H1 (cell line): ENCODE data around the gene ARMH3. TPM values are rescaled to one million over a fixed set of nuclear protein-coding genes. Genes with fewer than 3 reads are reported as not detected.

Source experiments
- CTCF ChIA-PET: fragments of 300-600 bp; sonication (Branson Sonifier 250); formaldehyde crosslinking; loops from one replicate; lab custom pipeline; 2021; ENCODE audit not compliant: partially characterized antibody; lab: Charles Lee
- POLR2A ChIA-PET: fragments of 300-600 bp; sonication (Branson Sonifier 250); formaldehyde crosslinking; loops from one replicate; lab custom pipeline; 2021; ENCODE audit warnings: inconsistent platforms; ENCODE audit not compliant: partially characterized antibody; lab: Charles Lee
- DNase-seq, 2 experiments: peaks; one replicate each; pipeline versions ENCODE4 v3.0.0 to v3.0.0-alpha.2; 2010 to 2022; ENCODE audit warnings: low spot score in 2 of 2, low read depth in 1 of 2, mixed read lengths in 1 of 2
- FAIRE-seq: peaks from 2 replicates; lab custom pipeline; 2011; peaks lifted over from hg19 to GRCh38; lab: Jason Lieb, UNC
- H2AFZ ChIP-seq: 2 replicates; pipeline ENCODE4 v1.8.1; 2012; ENCODE audit warnings: low read length, inconsistent platforms
- H2AK5ac ChIP-seq: 2 replicates; pipeline ENCODE4 v1.6.1; 2013; ENCODE audit warnings: low read depth, low read length
- H2BK120ac ChIP-seq: replicated peaks from 2 replicates; pipeline ENCODE3; 2013; ENCODE audit warnings: low read depth, low read length, inconsistent platforms
- H2BK12ac ChIP-seq: 2 replicates; pipeline ENCODE4 v1.6.1; 2013; ENCODE audit warnings: low read depth, low read length
- H2BK15ac ChIP-seq: 2 replicates; pipeline ENCODE4 v1.6.1; 2013; ENCODE audit warnings: low read length
- H2BK20ac ChIP-seq: 2 replicates; pipeline ENCODE4 v1.6.1; 2013; ENCODE audit warnings: low read length
- H2BK5ac ChIP-seq: 2 replicates; pipeline ENCODE4 v1.6.1; 2013; ENCODE audit warnings: low read depth, low read length
- H3K14ac ChIP-seq: 2 replicates; pipeline ENCODE4 v1.6.1; 2013; ENCODE audit warnings: inconsistent platforms; ENCODE audit not compliant: insufficient read length
- H3K18ac ChIP-seq: 2 replicates; pipeline ENCODE4 v1.6.1; 2013; ENCODE audit warnings: low read length; ENCODE audit errors: extremely low read depth
- H3K23ac ChIP-seq: 2 replicates; pipeline ENCODE4 v1.6.1; 2013; ENCODE audit warnings: inconsistent platforms; ENCODE audit not compliant: insufficient read length
- H3K23me2 ChIP-seq: 2 replicates; pipeline ENCODE4 v1.6.1; 2013; ENCODE audit warnings: low read depth, low read length
- H3K27ac ChIP-seq: 2 replicates; pipeline ENCODE4 v1.6.1; 2011; ENCODE audit warnings: low read depth, low read length, inconsistent platforms
- H3K27me3 ChIP-seq, 4 experiments: replicated peaks in 1 of 4; 1 replicate in 1 of 4; 2 replicates in 3 of 4; pipeline versions ENCODE4 v1.6.1 to v1.8.1; 2011 to 2013; ENCODE audit warnings: low read length in 3 of 4, mild to moderate bottlenecking in 3 of 4, inconsistent platforms in 2 of 4, mixed read lengths in 2 of 4, moderate library complexity in 1 of 4; ENCODE audit not compliant: control insufficient read depth in 3 of 4, insufficient read depth in 3 of 4; ENCODE audit errors: extremely low read depth in 1 of 4
- H3K36me3 ChIP-seq, 4 experiments: 2 replicates each; pipeline versions ENCODE4 v1.6.1 to v1.8.1; 2011 to 2013; ENCODE audit warnings: mild to moderate bottlenecking in 4 of 4, low read length in 3 of 4, moderate library complexity in 2 of 4, control low read depth in 1 of 4, inconsistent platforms in 1 of 4; ENCODE audit not compliant: insufficient read depth in 4 of 4, control insufficient read depth in 2 of 4
- H3K4ac ChIP-seq: replicated peaks from 2 replicates; pipeline ENCODE3; 2013; ENCODE audit warnings: low read length, low read depth, mixed read lengths, inconsistent platforms; ENCODE audit not compliant: insufficient read length
- H3K4me1 ChIP-seq, 4 experiments: replicated peaks in 1 of 4; 1 replicate in 1 of 4; 2 replicates in 3 of 4; pipeline versions ENCODE4 v1.6.1 to v1.8.1; 2011 to 2013; ENCODE audit warnings: low read length in 3 of 4, inconsistent platforms in 2 of 4, mixed read lengths in 1 of 4; ENCODE audit not compliant: insufficient read depth in 4 of 4, control insufficient read depth in 3 of 4
- H3K4me2 ChIP-seq, 2 experiments: 2 replicates each; pipeline versions ENCODE4 v1.6.1 to v1.8.1; 2011 to 2013; ENCODE audit warnings: low read depth in 2 of 2, low read length in 2 of 2, control low read depth in 1 of 2, inconsistent platforms in 1 of 2, mild to moderate bottlenecking in 1 of 2; ENCODE audit not compliant: insufficient read depth in 1 of 2
- H3K4me3 ChIP-seq, 4 experiments: fragments of 200-600, 300-600 bp in 1 of 4; sonication (generic), shearing (Covaris generic), sonication (Bioruptor Twin) in 1 of 4; 2 replicates each; pipeline versions ENCODE4 v1.5.1 to v1.8.1; 2011 to 2016; ENCODE audit warnings: low read length in 4 of 4, low read depth in 3 of 4, control low read depth in 2 of 4, inconsistent platforms in 2 of 4, mild to moderate bottlenecking in 2 of 4, mixed read lengths in 1 of 4, moderate library complexity in 1 of 4; ENCODE audit not compliant: insufficient read depth in 2 of 4; ENCODE audit errors: extremely low read depth in 1 of 4
- H3K56ac ChIP-seq: replicated peaks from 2 replicates; pipeline ENCODE3; 2013; ENCODE audit warnings: low read depth, mild to moderate bottlenecking, mixed read lengths, low read length, inconsistent platforms; ENCODE audit not compliant: insufficient read length
- H3K79me1 ChIP-seq: 2 replicates; pipeline ENCODE4 v1.6.1; 2013; ENCODE audit warnings: low read depth, low read length, control low read depth
- H3K79me2 ChIP-seq, 2 experiments: 2 replicates each; pipeline versions ENCODE4 v1.6.1 to v1.8.1; 2012 to 2013; ENCODE audit warnings: low read length in 2 of 2, mild to moderate bottlenecking in 2 of 2, inconsistent platforms in 1 of 2; ENCODE audit not compliant: insufficient read depth in 2 of 2, control insufficient read depth in 1 of 2
- H3K9ac ChIP-seq, 4 experiments: replicated peaks in 1 of 4; 1 replicate in 1 of 4; 2 replicates in 3 of 4; pipeline versions ENCODE4 v1.6.1 to v1.8.1; 2011 to 2013; ENCODE audit warnings: low read depth in 3 of 4, low read length in 3 of 4, control low read depth in 2 of 4, mild to moderate bottlenecking in 2 of 4, moderate library complexity in 2 of 4, inconsistent platforms in 1 of 4; ENCODE audit errors: extremely low read depth in 1 of 4
- H3K9me3 ChIP-seq, 2 experiments: 2 replicates each; pipeline versions ENCODE4 v1.6.1 to v1.8.1; 2012 to 2013; ENCODE audit warnings: mild to moderate bottlenecking in 2 of 2, moderate library complexity in 2 of 2, control low read depth in 1 of 2, inconsistent platforms in 1 of 2, low read depth in 1 of 2, low read length in 1 of 2, mixed read lengths in 1 of 2; ENCODE audit not compliant: insufficient read depth in 2 of 2
- H4K20me1 ChIP-seq, 2 experiments: replicated peaks in 1 of 2; 2 replicates each; pipeline versions ENCODE3 to v1.8.1; 2011 to 2013; ENCODE audit warnings: inconsistent platforms in 2 of 2, low read length in 2 of 2, mild to moderate bottlenecking in 1 of 2; ENCODE audit not compliant: insufficient read depth in 2 of 2, control insufficient read depth in 1 of 2
- H4K5ac ChIP-seq: 2 replicates; pipeline ENCODE4 v1.6.1; 2013; ENCODE audit warnings: low read length, low read depth, mixed read lengths, inconsistent platforms; ENCODE audit not compliant: insufficient read length
- H4K8ac ChIP-seq: 2 replicates; pipeline ENCODE4 v1.8.0; 2013; ENCODE audit warnings: mild to moderate bottlenecking, moderate library complexity, low read length, inconsistent platforms; ENCODE audit not compliant: insufficient read depth; ENCODE audit errors: extremely low read depth
- H4K91ac ChIP-seq: replicated peaks from 2 replicates; pipeline ENCODE3; 2013; ENCODE audit warnings: low read length, mixed read lengths, inconsistent platforms; ENCODE audit not compliant: insufficient read length
- ASH2L ChIP-seq: fragments of 200-600, 300-600 bp; sonication (generic); IDR thresholded peaks from one replicate; pipeline ENCODE4 v1.7.1; 2017; ENCODE audit warnings: low read length
- BRCA1 ChIP-seq: IDR thresholded peaks from 2 replicates; pipeline ENCODE4 v1.6.1; 2012; ENCODE audit warnings: low read depth, low read length, improper control_type of control experiment
- CTBP2 ChIP-seq: IDR thresholded peaks from 2 replicates; pipeline ENCODE4 v1.7.0; 2011; ENCODE audit warnings: borderline replicate concordance, mild to moderate bottlenecking, moderate library complexity, mixed read lengths, low read length; ENCODE audit not compliant: insufficient read depth, insufficient read length
- HDAC6 ChIP-seq: IDR thresholded peaks from one replicate; pipeline ENCODE4 v1.7.1; 2012; ENCODE audit warnings: low read depth, mild to moderate bottlenecking, inconsistent platforms, low read length, moderate library complexity
- KDM1A ChIP-seq: fragments of 200-600, 300-600 bp; sonication (generic); IDR thresholded peaks from 2 replicates; pipeline ENCODE4 v1.7.1; 2016; ENCODE audit warnings: mild to moderate bottlenecking, low read length, borderline replicate concordance
- KDM5A ChIP-seq: fragments of 200-600 bp; IDR thresholded peaks from 2 replicates; pipeline ENCODE4 v1.7.1; 2012; ENCODE audit warnings: mild to moderate bottlenecking, low read length, inconsistent platforms, mixed read lengths
- NRF1 ChIP-seq: IDR thresholded peaks from 2 replicates; pipeline ENCODE4 v1.6.1; 2011; ENCODE audit warnings: mild to moderate bottlenecking, low read depth, low read length, improper control_type of control experiment
- POLR2A ChIP-seq, 2 experiments: IDR thresholded peaks; 1 replicate in 1 of 2; 2 replicates in 1 of 2; pipeline ENCODE4 v1.6.1; 2011; ENCODE audit warnings: low read depth in 2 of 2, low read length in 2 of 2, mild to moderate bottlenecking in 2 of 2; ENCODE audit errors: control extremely low read depth in 1 of 2
- POU5F1 ChIP-seq: IDR thresholded peaks from 2 replicates; pipeline ENCODE4 v1.6.1; 2011; ENCODE audit warnings: low read depth, mild to moderate bottlenecking, low read length, moderate library complexity
- SP4 ChIP-seq: IDR thresholded peaks from 2 replicates; pipeline ENCODE4 v1.6.1; 2012; ENCODE audit warnings: low read length, inconsistent platforms
- SRF ChIP-seq: IDR thresholded peaks from 2 replicates; pipeline ENCODE4 v1.6.1; 2011; ENCODE audit warnings: mild to moderate bottlenecking, low read depth, low read length, moderate library complexity
- WGBS, 2 experiments: shearing (Covaris generic) in 1 of 2; methylation state at CpG; one replicate each; pipeline versions ENCODE4 v1.1.6 to v1.1.7; 2013 to 2015; ENCODE audit warnings: low lambda C conversion rate in 2 of 2, mixed read lengths in 2 of 2, inconsistent platforms in 1 of 2, low coverage in 1 of 2, missing lambda C conversion rate in 1 of 2; ENCODE audit not compliant: insufficient replicate concordance in 2 of 2, insufficient coverage in 1 of 2, insufficient read length in 1 of 2; ENCODE audit errors: extremely low coverage in 1 of 2, missing lambda C conversion rate in 1 of 2; 5-methylcytosine and 5-hydroxymethylcytosine counted together
- polyA plus RNA-seq, 7 experiments: library from polyadenylated mRNA; depleted of rRNA in 3 of 7; stranded (reverse) in 5 of 7; unstranded in 2 of 7; fragments of >200 nt in 5 of 7; fragments of 200-250 nt in 2 of 7; gene quantifications; 1 replicate in 5 of 7; 2 replicates in 1 of 7; 4 replicates in 1 of 7; pipeline versions ENCODE4 v1.2.1 to v1.2.3, GENCODE V29; 2011 to 2013; ENCODE audit warnings: missing spikeins in 2 of 7, mixed read lengths in 2 of 7
- total RNA-seq: library from RNA; stranded (reverse); fragmentation: NEBNext Ultra II Directional; extraction: Animal tissue kit (Norgen Biotek cat#: 25700); gene quantifications from 2 replicates; pipeline ENCODE4 v1.2.1, GENCODE V29; 2021
- TF ChIP-seq, protein P1 (sequence below): IDR thresholded peaks from 2 replicates; pipeline ENCODE4 v1.6.1; 2012; ENCODE audit warnings: inconsistent platforms
- TF ChIP-seq, protein P2 (sequence below): IDR thresholded peaks from 2 replicates; pipeline ENCODE4 v1.6.1; 2011; ENCODE audit warnings: low read length, improper control_type of control experiment
- TF ChIP-seq, protein P3 (sequence below): IDR thresholded peaks from 2 replicates; pipeline ENCODE4 v1.6.1; 2011; ENCODE audit warnings: low read depth, mild to moderate bottlenecking, low read length; ENCODE audit not compliant: insufficient read depth

ARMH3 gene
- total and polyA plus RNA-seq, 2 of the 8 experiments (the other 6 are each of a cell fraction or from before 2014, with no cell fraction given) = 11.6 to 18.3 TPM

DNA sequence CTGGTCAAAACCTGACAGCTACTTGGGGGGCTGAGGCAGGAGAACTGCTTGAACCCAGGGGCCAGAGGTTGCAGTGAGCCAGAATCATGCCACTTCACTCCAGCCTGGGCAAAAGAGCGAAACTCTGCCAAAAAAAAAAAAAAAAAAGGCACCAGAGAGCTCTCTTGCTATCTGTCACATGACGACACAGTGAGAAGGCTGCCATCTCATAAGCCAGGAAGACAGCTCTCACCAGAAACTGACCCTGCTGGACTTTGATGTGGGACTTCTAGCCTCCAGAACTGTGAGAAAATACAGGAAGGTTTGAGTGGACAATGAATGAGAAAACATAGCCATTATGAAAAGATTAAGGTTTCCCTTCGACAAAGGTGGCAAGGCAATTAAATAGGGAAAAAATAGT lies 161.2 kb downstream of the ARMH3 start:
- Histone ChIP-seq H3K9me3 (no peaks in the 10 kb centered on the region), H3K36me3 (no peaks in the 10 kb centered on the region), H3K23me2 (no peaks in the 10 kb centered on the region), H3K18ac (no peak overlapping the region), H4K91ac (no peak overlapping the region), H3K9ac (no peak overlapping the region), H2BK12ac (no peak overlapping the region), H4K8ac (no peak overlapping the region), H3K27me3 (no peaks in the 10 kb centered on the region), H3K23ac (no peak overlapping the region), H3K56ac (no peak overlapping the region), H3K79me2 (no peaks in the 10 kb centered on the region), H3K4me1 (no peaks in the 10 kb centered on the region), H3K4ac (no peak overlapping the region), H4K5ac (no peak overlapping the region), H3K4me2 (no peak overlapping the region), H2BK20ac (no peak overlapping the region), H3K27ac (no peak overlapping the region), H2AK5ac (no peak overlapping the region), H2BK15ac (no peak overlapping the region), H3K4me3 (no peak overlapping the region), H4K20me1 (no peaks in the 10 kb centered on the region), H2AFZ (no peak overlapping the region), H3K14ac (no peak overlapping the region), H3K79me1 (no peaks in the 10 kb centered on the region), H2BK120ac (no peak overlapping the region), H2BK5ac (no peak overlapping the region)
- POLR2A ChIA-PET = no interaction called here
- WGBS, 2 experiments = 95% methylated on average over 2 of the region's 3 CpGs; no CpG with 5 or more reads in 1 of the 2 experiments
- FAIRE-seq (no peak), DNase-seq (no peak)
- CTCF ChIA-PET = interaction anchor here (1.1 to 16.8 kb wide), 2 partner anchors 54 to 114 kb away, joined by 5 to 210 read pairs; no protein-coding TSS in a partner anchor
- TF ChIP-seq KDM5A (no peak), KDM1A (no peak), HDAC6 (no peak), SP4 (no peak), ASH2L (no peak), SRF (no peak), POLR2A (IDR thresholded peaks at IDR 0.05; ENCODE audit: control extremely low read depth in 1 of 2, low read depth in 2 of 2, low read length in 2 of 2) (no peak), NRF1 (no peak), CTBP2 (no peak), POU5F1 (no peak), BRCA1 (no peak)
- TF ChIP-seq, protein P1, sequence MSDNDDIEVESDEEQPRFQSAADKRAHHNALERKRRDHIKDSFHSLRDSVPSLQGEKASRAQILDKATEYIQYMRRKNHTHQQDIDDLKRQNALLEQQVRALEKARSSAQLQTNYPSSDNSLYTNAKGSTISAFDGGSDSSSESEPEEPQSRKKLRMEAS = no peak
- TF ChIP-seq, protein P2, sequence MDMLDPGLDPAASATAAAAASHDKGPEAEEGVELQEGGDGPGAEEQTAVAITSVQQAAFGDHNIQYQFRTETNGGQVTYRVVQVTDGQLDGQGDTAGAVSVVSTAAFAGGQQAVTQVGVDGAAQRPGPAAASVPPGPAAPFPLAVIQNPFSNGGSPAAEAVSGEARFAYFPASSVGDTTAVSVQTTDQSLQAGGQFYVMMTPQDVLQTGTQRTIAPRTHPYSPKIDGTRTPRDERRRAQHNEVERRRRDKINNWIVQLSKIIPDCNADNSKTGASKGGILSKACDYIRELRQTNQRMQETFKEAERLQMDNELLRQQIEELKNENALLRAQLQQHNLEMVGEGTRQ = no peak
- TF ChIP-seq, protein P3, sequence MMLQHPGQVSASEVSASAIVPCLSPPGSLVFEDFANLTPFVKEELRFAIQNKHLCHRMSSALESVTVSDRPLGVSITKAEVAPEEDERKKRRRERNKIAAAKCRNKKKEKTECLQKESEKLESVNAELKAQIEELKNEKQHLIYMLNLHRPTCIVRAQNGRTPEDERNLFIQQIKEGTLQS = no peak
